ENCODE results near the gene INHBC. TPM values are rescaled to one million over a fixed set of nuclear protein-coding genes. Genes with fewer than 3 reads are reported as not detected.
"Not testable (repeated sequence)": the region's sequence is repeated elsewhere in the genome, so short reads cannot be mapped to it uniquely, and the experiment has no call there.

INHBC gene
- total RNA-seq, 2 donors from 2014 or later, result not detected

- H3K27ac ChIP-seq, result no peak overlapping the region
These were observed 15.1 kb upstream of the INHBC start for GRCh38 chr12:57419495-57419894.

GRCh38 chr12:57420482-57420881, 14.1 kb upstream of the INHBC start:
- H3K4me3 ChIP-seq, result no peak overlapping the region
- DNase-seq (ENCODE audit: low spot score), result no peak
- TF ChIP-seq CTCF (IDR thresholded peaks at IDR 0.05), result no peak

More at GRCh38 chr12:57419495-57419894, 15.1 kb upstream of the INHBC start:
- Histone ChIP-seq H3K4me1 (peaks cover 0 to 17% of the 10 kb centered on the region in 2 donors), H3K36me3 (peaks cover 5% of the 10 kb centered on the region), H3K4me3 (no peak overlapping the region), H3K27me3 (no peaks in the 10 kb centered on the region), H3K9me3 (no peaks in the 10 kb centered on the region)
- no peak for DNase-seq (ENCODE audit: low spot score)
- TF ChIP-seq CTCF (IDR thresholded peaks at IDR 0.05), result no peak

DNA sequence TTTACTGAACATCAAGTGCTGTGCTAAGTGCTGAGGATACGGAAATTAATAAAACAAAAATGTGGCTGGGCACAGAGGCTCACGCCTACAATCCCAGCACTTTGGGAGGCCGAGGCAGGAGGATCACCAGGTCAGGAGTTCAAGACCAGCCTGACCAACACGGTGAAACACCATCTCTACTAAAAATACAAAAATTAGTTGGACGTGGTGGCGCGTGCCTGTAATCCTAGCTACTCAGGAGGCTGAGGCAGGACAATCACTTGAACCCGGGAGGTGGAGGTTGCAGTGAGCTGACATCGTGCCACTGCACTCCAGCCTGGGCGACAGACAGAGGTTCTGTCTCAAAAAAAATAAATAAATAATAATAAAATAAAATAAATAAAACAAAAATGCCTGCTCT, 7.6 kb upstream of the INHBC start:
- not testable (repeated sequence) for H3K27me3 ChIP-seq; DNase-seq (ENCODE audit: low spot score); H3K9me3 ChIP-seq; H3K27ac ChIP-seq; H3K36me3 ChIP-seq; H3K4me3 ChIP-seq
- peaks cover 0 to 12% of the 10 kb centered on the region in 2 donors for H3K4me1 ChIP-seq

More at GRCh38 chr12:57420482-57420881, 14.1 kb upstream of the INHBC start:
- H3K4me1 ChIP-seq, result peaks cover 0 to 9% of the 10 kb centered on the region in 2 donors
- H3K9me3 ChIP-seq, result no peaks in the 10 kb centered on the region
- H3K27ac ChIP-seq, result no peak overlapping the region
- H3K27me3 ChIP-seq, result no peaks in the 10 kb centered on the region
- H3K36me3 ChIP-seq, result peaks cover 5% of the 10 kb centered on the region

DNA sequence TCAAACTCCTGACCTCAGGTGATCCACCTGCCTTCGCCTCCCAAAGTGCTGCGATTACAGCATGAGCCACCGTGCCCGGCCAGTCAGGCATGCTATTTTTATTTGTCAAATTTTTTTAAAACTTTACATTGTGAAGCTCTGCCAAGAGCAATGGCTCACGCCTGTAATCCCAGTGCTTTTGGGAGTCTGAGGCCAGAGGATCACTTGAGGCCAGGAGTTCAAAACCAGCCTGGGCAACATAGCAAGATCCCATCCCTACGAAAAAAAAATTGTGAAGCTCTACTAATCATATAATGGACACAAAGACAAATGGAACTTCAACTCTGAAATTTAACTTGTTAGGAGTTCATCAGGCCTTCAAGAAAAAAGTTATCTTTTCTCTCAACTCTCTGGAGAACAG, 5.6 kb upstream of the INHBC start:
- peaks cover 0 to 12% of the 10 kb centered on the region in 2 donors for H3K4me1 ChIP-seq
- H3K36me3 ChIP-seq, result no peaks in the 10 kb centered on the region
- TF ChIP-seq CTCF (IDR thresholded peaks at IDR 0.05), result no peak
- DNase-seq (ENCODE audit: low spot score), result no peak
- peak overlapping the region; percentile 85 to 97 for H3K27ac ChIP-seq
- H3K9me3 ChIP-seq, result no peaks in the 10 kb centered on the region
- no peak overlapping the region for H3K4me3 ChIP-seq
- no peaks in the 10 kb centered on the region for H3K27me3 ChIP-seq

DNA sequence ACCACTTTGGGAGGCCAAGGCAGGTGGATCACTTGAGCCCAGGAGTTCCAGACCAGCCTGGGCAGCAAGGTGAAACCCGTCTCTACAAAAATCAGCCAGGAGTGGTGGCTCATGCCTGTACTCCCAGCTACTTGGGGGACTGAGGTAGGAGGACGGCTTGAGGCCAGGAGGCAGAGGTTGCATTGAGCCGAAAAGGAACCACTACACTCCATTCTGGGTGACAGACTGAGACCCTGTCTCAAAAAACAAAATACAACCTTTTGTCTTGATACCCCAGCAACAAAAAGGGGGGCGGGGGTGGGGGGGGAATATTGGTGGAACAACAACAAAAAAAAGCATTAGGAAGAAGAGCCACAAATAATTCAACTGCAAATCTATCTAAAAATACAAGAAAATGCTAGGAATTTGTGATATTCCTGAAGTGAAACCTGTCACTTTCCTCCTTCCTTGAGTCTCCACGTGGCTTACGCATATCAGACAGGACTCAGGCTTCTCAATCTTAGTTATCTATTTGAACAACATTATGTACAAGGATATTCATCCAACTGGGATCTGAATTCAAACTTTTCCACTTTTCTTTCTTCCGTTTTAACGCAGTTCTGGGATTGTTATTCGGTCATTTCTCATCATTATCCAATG, 5.0 kb upstream of the INHBC start:
- TF ChIP-seq CTCF (IDR thresholded peaks at IDR 0.05), result no peak
- Histone ChIP-seq H3K27me3 (no peaks in the 10 kb centered on the region), H3K4me1 (peaks cover 0 to 12% of the 10 kb centered on the region in 2 donors), H3K9me3 (no peaks in the 10 kb centered on the region), H3K4me3 (peak overlapping the region; percentile 76), H3K36me3 (no peaks in the 10 kb centered on the region), H3K27ac (peak overlapping the region; percentile 85 to 97)
- no peak for DNase-seq (ENCODE audit: low spot score)

- Histone ChIP-seq H3K4me3 (peak overlapping the region; percentile 76), H3K27me3 (no peaks in the 10 kb centered on the region), H3K4me1 (peaks cover 0 to 12% of the 10 kb centered on the region in 2 donors), H3K27ac (peak overlapping the region; percentile 85 to 97), H3K36me3 (no peaks in the 10 kb centered on the region), H3K9me3 (no peaks in the 10 kb centered on the region)
- peak in 1 of 2 donors; percentile 37 for TF ChIP-seq CTCF (IDR thresholded peaks at IDR 0.05)
- DNase-seq (ENCODE audit: low spot score), result no peak
These were observed 4.3 kb upstream of the INHBC start for GRCh38 chr12:57430112-57430930.

All from right atrium auricular region (tissue), 2 donors.